GM18502 (cell line): Measurements from ENCODE around the gene FBXO10.

Experiments used
- ATAC-seq: cut with Tn5 transposase; IDR thresholded peaks from one replicate; pipeline ENCODE4 v1.9.1; 2021; ENCODE audit warnings: mild to moderate bottlenecking; ENCODE audit not compliant: unreplicated experiment, poor library complexity

FBXO10 gene

GRCh38 chr9:37596504-37596903 lies 20.3 kb upstream of the FBXO10 start:
- no peak for ATAC-seq

- no peak for ATAC-seq
Observed at GRCh38 chr9:37593883-37594448, 17.8 kb upstream of the FBXO10 start.

DNA sequence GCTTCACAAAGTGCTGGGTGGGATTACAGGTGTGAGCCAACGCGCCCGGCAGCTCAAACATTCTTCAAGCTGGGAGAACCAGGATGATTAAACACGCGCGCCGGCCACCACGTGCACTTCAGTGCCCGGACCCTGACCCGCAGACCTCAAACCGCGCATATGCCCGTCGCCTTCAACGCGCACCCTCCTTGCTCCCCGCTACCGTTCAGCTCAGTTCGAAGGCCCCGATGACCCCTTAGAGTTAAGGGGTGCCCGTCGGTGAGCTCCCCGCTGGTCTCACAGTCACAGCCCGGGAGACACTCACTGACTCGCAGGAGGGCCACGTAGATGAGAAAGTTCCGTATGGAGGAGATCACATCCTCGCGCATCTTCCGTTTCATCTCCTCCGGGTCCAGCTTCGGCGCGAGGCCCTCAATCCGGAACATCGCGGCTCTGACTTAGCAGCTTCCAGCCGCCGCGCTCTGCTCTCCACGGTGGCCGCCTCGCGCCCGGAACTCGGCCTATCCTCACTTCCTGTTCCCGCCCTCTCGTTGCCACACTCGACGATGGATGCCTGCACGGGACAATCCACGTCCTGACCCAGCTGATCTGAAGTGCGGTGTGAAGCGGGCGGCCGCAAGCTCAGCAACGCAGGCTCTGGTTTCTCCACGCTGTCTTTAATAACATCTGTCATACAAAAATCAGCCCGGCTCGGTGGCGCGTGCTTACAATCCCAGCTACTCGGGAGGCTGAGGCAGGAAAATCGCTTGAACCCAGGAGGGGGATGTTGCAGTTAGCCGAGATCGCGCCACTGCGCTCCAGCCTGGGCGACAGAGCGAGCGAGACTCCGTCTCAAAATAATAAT lies 16.1 kb upstream of the FBXO10 start, which contains the start of gene TOMM5:
TOMM5 (minus strand) TSS at position 490 of the 844 bp plus-strand sequence; CDS start at position 425, 65 bp downstream.
- peak; percentile 90 for ATAC-seq

- ATAC-seq = no peak
Observed at GRCh38 chr9:37587521-37587920, 11.3 kb upstream of the FBXO10 start.

GRCh38 chr9:37583522-37584121 lies 7.4 kb upstream of the FBXO10 start:
- no peak for ATAC-seq

DNA sequence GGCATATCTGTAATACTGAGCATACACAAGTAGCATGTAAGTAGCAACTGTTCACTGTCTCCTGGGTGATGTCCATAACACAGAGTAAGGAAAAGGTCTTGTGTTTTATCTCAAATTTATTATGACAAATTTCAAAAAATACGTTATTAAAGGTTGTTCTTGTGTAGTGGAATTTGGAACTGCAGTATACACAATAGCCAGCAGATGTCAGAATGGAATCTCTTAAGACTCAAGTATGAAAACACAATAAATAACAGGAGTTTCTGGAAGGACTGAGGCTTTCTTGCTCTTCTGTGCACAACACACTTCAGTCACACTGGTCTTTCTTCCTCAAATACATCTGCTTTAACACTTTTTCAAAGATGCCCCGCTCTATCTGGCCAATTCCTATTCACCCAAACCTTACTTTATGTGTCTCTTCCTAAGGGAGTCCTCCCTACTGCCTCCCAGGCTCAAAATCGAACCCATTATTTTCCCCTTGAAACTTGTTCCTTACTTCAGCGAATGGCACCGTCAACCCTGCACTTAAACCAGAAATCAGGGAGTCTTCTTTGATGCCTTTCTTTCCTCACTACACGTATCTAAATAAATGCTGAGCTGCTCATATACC lies 6.5 kb upstream of the FBXO10 start:
- ATAC-seq = no peak

- peak; percentile 59 for ATAC-seq
Observed at GRCh38 chr9:37575511-37575914, 667 bp downstream of the FBXO10 start.

GRCh38 chr9:37575001-37575400 lies 1.2 kb downstream of the FBXO10 start:
- no peak for ATAC-seq

DNA sequence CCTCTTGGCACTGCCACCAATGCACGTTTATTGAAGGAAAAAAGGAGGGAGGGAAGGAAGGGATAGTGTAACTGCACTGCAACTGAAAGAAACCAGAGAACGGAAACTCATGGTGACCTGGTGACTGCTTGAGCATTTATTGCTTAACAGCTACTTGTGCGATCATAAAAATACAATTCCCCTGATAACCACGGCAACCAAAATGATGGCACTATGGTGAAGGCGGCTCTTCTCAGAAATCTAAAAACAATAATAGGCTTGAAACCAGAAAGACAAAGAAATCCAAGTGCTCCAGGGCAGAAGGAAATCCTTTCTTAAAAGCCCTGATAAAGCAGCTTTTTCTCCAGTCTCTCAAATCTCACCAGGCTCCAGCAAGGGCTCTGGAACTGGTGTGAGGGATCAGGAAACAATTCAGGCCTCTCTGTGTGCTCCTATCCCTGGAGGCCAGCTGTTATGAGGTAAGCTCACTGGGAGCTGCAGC lies 1.9 kb downstream of the FBXO10 start:
- no peak for ATAC-seq

DNA sequence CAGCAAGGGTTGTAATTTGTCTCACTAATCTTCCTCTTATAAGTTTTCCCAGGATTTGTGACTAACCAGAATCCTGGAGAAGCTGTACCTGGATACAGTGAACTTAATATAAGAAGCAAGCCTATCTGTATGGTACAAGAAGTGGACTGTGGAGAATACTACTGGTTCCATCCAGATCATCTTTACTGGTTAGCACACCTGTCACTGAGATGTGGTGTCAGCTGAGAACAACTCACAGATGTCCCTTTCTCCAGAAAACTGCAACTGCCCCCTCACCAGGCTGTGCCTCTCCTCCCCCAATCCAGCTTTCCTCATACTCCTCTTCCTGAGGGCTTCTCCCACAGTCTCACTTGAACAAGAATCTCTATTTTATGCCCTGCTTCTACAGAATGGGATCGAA lies 4.9 kb downstream of the FBXO10 start:
- no peak for ATAC-seq

DNA sequence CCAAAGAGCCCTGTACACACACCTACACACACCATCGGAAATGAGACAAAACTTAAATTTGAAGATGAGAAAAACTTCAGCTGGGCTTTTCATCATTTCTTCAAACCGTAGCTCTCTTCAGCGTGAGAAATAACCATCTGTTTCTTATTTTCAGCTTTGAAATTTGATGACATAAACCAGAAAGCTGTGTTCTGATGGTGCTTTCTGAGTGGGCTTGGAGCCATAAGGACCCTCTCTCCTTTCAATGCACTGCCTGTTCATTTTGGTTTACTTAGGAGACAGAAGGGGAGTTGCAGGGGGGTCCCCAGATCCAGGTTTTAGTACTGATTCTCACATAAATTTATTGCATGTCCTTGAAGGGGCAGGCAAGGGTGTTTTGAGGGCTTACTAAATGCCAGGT lies 9.5 kb downstream of the FBXO10 start:
- ATAC-seq = no peak

- peak; percentile 87 for ATAC-seq
Observed at GRCh38 chr9:37565661-37566618, 10.2 kb downstream of the FBXO10 start.

DNA sequence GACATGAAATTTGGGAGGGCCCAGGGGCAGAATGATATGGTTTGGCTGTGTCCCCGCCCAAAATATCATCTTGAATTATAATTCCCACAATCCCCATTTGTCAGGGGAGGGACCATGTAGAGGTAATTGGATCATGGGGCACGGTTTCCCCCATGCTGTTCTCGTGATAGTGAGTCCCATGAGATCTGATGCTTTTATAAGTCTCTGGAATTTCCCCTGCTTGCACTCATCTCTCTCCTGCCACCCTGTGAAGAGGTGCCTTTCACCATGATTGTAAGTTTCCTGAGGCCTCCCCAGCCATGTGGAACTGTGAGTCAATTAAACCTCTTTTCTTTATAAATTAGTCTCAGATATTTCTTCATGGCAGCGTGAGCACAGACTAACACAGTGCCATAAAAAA lies 11.3 kb downstream of the FBXO10 start:
- no peak for ATAC-seq

GRCh38 chr9:37563806-37564513 lies 12.2 kb downstream of the FBXO10 start:
- ATAC-seq = no peak

DNA sequence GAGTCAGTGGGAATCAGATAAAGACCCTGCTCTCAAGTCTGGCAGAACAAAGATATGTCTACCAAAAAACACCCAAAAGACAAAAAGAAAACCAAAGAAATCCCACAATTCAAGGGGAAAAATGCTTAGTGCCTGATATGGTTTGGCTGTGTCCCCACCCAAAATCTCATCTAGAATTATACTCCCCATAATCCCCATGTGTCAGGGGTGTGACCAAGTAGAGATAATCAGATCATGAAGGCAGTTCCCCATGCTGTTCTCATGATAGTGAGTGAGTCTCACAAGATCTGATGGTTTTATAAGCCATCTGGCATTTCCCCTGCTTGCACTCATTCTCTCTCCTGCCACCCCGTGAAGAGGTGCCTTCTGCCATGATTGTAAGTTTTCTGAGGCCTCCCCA lies 13.4 kb downstream of the FBXO10 start:
- no peak for ATAC-seq

- ATAC-seq = no peak
Observed at GRCh38 chr9:37561682-37562081, 14.5 kb downstream of the FBXO10 start.

GRCh38 chr9:37559855-37560592 lies 16.2 kb downstream of the FBXO10 start:
- ATAC-seq = no peak

DNA sequence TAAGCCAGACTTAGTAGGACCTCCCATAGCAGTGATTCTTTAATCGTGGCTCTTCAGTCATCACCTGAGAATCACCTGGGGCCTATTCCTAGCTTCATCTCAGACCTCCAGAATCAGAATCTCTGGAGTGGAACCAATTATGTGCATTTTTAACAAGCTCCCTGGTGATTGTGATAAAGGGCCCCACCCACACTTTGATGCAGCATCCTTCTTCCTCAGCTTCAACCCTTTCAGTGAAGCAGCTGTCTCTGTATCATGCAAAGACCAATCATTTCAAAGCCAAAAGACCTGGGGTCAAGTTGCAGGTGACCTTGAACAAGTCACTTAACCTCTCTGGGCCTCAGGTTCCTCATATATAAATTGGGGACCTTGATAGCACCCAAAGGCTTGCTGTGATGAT lies 17.1 kb downstream of the FBXO10 start:
- no peak for ATAC-seq

GRCh38 chr9:37555786-37556185 lies 20.4 kb downstream of the FBXO10 start:
- ATAC-seq = no peak
